GM12878 (cell line): ENCODE measurements around the gene HYAL1.

Experiments
- CBFB ChIP-seq: IDR thresholded peaks from 2 replicates; pipeline ENCODE4 v1.6.1; 2016; ENCODE audit warnings: antibody characterized with exemption, low read depth
- CTCF ChIP-seq, 3 experiments: IDR thresholded peaks in 2 of 3; conservative IDR thresholded peaks in 1 of 3; 2 replicates each; pipeline ENCODE4 v1.5.1; 2011; ENCODE audit warnings: low read depth in 3 of 3, low read length in 3 of 3, mild to moderate bottlenecking in 3 of 3, control low read depth in 2 of 3, moderate library complexity in 2 of 3, inconsistent platforms in 1 of 3, mixed read lengths in 1 of 3; ENCODE audit not compliant: control insufficient read depth in 2 of 3, insufficient read depth in 1 of 3; ENCODE audit errors: extremely low read depth in 1 of 3
- HDGF ChIP-seq: fragments of 450-650 bp; IDR thresholded peaks from 2 replicates; pipeline ENCODE4 v1.6.1; 2016; ENCODE audit warnings: antibody characterized with exemption
- KDM1A ChIP-seq: fragments of 200-600 bp; sonication (generic); IDR thresholded peaks from 2 replicates; pipeline ENCODE4 v1.6.1; 2016; ENCODE audit warnings: borderline replicate concordance
- KLF5 ChIP-seq: fragments of 450-650 bp; IDR thresholded peaks from 2 replicates; pipeline ENCODE4 v1.6.1; 2014; ENCODE audit warnings: mild to moderate bottlenecking; ENCODE audit not compliant: partially characterized antibody
- MTA3 ChIP-seq: IDR thresholded peaks from 2 replicates; pipeline ENCODE4 v1.6.1; 2012; ENCODE audit warnings: low read length, inconsistent platforms, borderline replicate concordance
- PAX8 ChIP-seq: fragments of 450-650 bp; IDR thresholded peaks from 2 replicates; pipeline ENCODE4 v1.6.1; 2017; ENCODE audit warnings: mild to moderate bottlenecking, moderate library complexity
- POLR2A ChIP-seq: IDR thresholded peaks from 2 replicates; pipeline ENCODE4 v1.6.1; 2011; ENCODE audit warnings: low read depth, mild to moderate bottlenecking, low read length
- RAD51 ChIP-seq: fragments of 450-650 bp; IDR thresholded peaks from 2 replicates; pipeline ENCODE4 v1.6.1; 2016; ENCODE audit warnings: moderate library complexity, mild to moderate bottlenecking, inconsistent platforms
- SRF ChIP-seq, 2 experiments: IDR thresholded peaks; 2 replicates each; pipeline ENCODE4 v1.6.1; 2011; ENCODE audit warnings: low read depth in 2 of 2, low read length in 2 of 2, mild to moderate bottlenecking in 1 of 2, moderate library complexity in 1 of 2

GRCh38 chr3:50258029-50258680 is 45.2 kb downstream of the HYAL1 start:
- no peak for TF ChIP-seq HDGF
- TF ChIP-seq KDM1A, result no peak
- no peak for TF ChIP-seq CTCF (IDR thresholded peaks at IDR 0.05 in 2 of 3, conservative IDR thresholded peaks at IDR 0.05 in 1 of 3; ENCODE audit: control insufficient read depth in 2 of 3, extremely low read depth in 1 of 3, insufficient read depth in 1 of 3, low read depth in 3 of 3, low read length in 3 of 3)
- no peak for TF ChIP-seq KLF5
- no peak for TF ChIP-seq PAX8
- TF ChIP-seq CBFB, result no peak
- no peak for TF ChIP-seq SRF (IDR thresholded peaks at IDR 0.05; ENCODE audit: low read depth in 2 of 2, low read length in 2 of 2)
- TF ChIP-seq POLR2A, result 0 out of 2 replicates have a peak, but pooled peaks have one; percentile 28
- TF ChIP-seq MTA3, result no peak
- TF ChIP-seq RAD51, result no peak
